C4-2B (cell line): ENCODE measurements around the gene TMCO4.

Experiments
- H3K27ac ChIP-seq: fragments of 450-650 bp; 2 replicates; pipeline ENCODE4 v1.5.1; 2017
- CTCF ChIP-seq: fragments of 450-650 bp; conservative IDR thresholded peaks from 2 replicates; pipeline ENCODE4 v1.5.1; 2017; ENCODE audit warnings: mild to moderate bottlenecking
- ZFX ChIP-seq: fragments of 450-650 bp; IDR thresholded peaks from 2 replicates; pipeline ENCODE4 v1.6.1; 2017

The TMCO4 gene

GRCh38 chr1:19750882-19751276, 48.8 kb downstream of the TMCO4 start:
- no peak overlapping the region for H3K27ac ChIP-seq
- TF ChIP-seq CTCF (no peak), ZFX (no peak)

GRCh38 chr1:19750101-19750881, 49.4 kb downstream of the TMCO4 start:
- H3K27ac ChIP-seq = no peak overlapping the region
- no peak for TF ChIP-seq ZFX
- no peak for TF ChIP-seq CTCF

GRCh38 chr1:19749685-19750084, 50.0 kb downstream of the TMCO4 start:
- TF ChIP-seq CTCF (no peak), ZFX (no peak)
- H3K27ac ChIP-seq = no peak overlapping the region

- TF ChIP-seq ZFX (no peak), CTCF (no peak)
- no peak overlapping the region for H3K27ac ChIP-seq
These were observed 52.0 kb downstream of the TMCO4 start for GRCh38 chr1:19747761-19748160.

GRCh38 chr1:19744886-19745285, 54.8 kb downstream of the TMCO4 start:
- TF ChIP-seq ZFX (no peak), CTCF (no peak)
- H3K27ac ChIP-seq = no peak overlapping the region

GRCh38 chr1:19744335-19744743, 55.4 kb downstream of the TMCO4 start:
- no peak overlapping the region for H3K27ac ChIP-seq
- TF ChIP-seq ZFX (no peak), CTCF (no peak)

- TF ChIP-seq ZFX (no peak), CTCF (no peak)
- H3K27ac ChIP-seq = no peak overlapping the region
These were observed 55.9 kb downstream of the TMCO4 start for GRCh38 chr1:19743793-19744192.
